CD4-positive, alpha-beta T cell treated with Interleukin-4 for 4 hours (primary cell): ENCODE data around the gene PRSS3.
"Not testable (repeated sequence)": the region's sequence is repeated elsewhere in the genome, so short reads cannot be mapped to it uniquely, and the experiment has no call there.

ENCODE experiments used
- DNase-seq: peaks from one replicate; pipeline ENCODE4 v3.0.0-alpha.2; 2020

PRSS3 gene

GRCh38 chr9:33787839-33788238 is 7.5 kb upstream of the PRSS3 start:
- no peak for DNase-seq

GRCh38 chr9:33789429-33789828 is 5.9 kb upstream of the PRSS3 start:
- DNase-seq, result not testable (repeated sequence)

GRCh38 chr9:33791117-33791516 is 4.2 kb upstream of the PRSS3 start:
- no peak for DNase-seq

DNA sequence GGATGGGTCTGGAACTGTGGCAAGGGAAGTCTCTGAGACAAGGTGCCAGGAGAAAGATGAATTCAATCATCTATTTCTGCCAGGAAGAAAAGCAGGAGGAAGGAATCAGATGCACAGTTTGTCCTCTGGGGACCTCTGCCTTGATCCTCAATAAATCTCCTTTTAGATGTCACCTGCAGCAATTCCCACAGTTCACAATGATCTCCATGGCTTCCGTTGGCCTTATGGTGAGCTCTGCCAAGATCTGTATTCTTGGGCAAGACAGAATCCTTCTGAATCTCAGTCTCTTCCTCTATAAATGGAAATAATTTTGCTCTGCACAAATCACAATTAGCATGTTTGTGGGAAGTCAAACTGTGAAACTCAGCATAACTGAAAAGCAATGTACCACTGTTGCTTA is 1.9 kb upstream of the PRSS3 start:
- DNase-seq, result not testable (repeated sequence)

GRCh38 chr9:33794560-33794959 is 801 bp upstream of the PRSS3 start:
- DNase-seq, result no peak

DNA sequence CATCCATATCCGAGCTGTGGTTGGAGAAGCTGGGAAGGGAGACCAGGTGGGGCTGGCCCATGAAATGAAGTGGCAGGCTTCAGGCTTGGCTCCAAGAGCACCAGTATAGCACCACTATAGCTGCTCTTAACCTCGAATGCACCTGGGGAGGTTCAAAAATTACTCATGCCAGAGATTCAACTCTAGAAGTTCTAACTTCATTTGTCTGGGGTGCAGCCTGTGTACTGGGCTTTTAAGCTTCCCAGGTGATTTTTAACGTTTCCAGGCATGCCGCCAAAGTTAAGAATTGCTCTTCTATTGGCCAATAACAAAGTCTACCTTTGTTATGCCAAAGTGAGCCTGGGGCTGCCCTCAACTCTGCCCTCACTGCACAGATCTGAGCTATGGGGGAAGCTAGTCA is 458 bp downstream of the PRSS3 start:
- no peak for DNase-seq

- not testable (repeated sequence) for DNase-seq
Observed at GRCh38 chr9:33796679-33797078, 1.3 kb downstream of the PRSS3 start.

DNA sequence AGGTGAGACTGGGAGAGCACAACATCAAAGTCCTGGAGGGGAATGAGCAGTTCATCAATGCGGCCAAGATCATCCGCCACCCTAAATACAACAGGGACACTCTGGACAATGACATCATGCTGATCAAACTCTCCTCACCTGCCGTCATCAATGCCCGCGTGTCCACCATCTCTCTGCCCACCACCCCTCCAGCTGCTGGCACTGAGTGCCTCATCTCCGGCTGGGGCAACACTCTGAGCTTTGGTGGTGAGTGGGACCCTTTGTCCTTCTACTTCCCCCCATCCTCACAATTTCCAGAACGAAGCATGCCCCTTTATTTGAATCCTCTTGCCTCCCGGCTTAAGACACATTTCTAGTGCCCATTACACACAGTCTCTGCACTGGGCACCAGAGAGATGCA is 2.5 kb downstream of the PRSS3 start:
- DNase-seq, result no peak

- DNase-seq, result no peak
Observed at GRCh38 chr9:33798545-33798944, 3.2 kb downstream of the PRSS3 start.

DNA sequence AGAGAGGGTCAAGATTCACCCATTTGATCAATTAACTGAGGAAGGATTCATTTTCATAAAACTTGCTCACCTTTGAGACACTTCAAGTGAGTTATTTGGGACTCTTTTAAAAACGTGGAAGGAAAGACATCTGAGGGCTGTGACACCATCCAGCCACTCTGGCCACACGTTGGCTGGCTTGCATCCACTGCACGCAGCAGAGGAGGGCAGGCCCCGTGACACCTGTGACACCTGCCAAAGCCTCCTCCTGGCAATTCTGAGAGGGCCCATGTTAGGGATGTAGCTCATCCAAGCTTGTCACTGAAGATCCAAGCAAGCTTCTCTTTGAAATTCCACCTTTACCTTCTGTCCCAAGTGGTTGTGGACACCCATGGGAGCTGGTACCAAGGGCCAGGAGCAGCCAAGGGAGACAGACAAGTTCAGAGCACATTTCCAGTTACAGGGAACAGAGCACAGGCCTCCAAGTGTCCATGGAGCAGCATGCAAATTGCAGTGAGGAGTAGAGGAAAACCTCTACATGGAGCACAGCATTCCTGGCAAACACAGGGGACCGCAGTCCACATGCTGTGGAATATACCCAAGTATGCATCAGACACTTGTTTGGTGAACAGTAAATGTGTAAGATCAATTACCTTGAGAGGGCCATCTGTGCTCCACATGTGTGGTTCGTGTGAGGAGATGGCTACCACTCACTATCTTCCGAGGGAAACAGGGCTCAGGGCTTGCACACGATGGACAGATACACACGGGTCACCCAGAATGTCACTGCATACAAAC is 4.8 kb downstream of the PRSS3 start:
- DNase-seq, result no peak

- no peak for DNase-seq
Observed at GRCh38 chr9:33800886-33801285, 5.5 kb downstream of the PRSS3 start.

- DNase-seq, result not testable (repeated sequence)
Observed at GRCh38 chr9:33801943-33802500, 6.7 kb downstream of the PRSS3 start.

- not testable (repeated sequence) for DNase-seq
Observed at GRCh38 chr9:33804196-33804595, 8.8 kb downstream of the PRSS3 start.

GRCh38 chr9:33807156-33807555 is 11.8 kb downstream of the PRSS3 start:
- DNase-seq, result not testable (repeated sequence)

GRCh38 chr9:33808979-33809322 is 13.6 kb downstream of the PRSS3 start:
- DNase-seq, result not testable (repeated sequence)

GRCh38 chr9:33809506-33809905 is 14.1 kb downstream of the PRSS3 start:
- DNase-seq, result no peak

GRCh38 chr9:33813712-33814641 is 18.6 kb downstream of the PRSS3 start:
- peak; percentile 74 for DNase-seq

- DNase-seq, result no peak
Observed at GRCh38 chr9:33815781-33816180, 20.4 kb downstream of the PRSS3 start.

DNA sequence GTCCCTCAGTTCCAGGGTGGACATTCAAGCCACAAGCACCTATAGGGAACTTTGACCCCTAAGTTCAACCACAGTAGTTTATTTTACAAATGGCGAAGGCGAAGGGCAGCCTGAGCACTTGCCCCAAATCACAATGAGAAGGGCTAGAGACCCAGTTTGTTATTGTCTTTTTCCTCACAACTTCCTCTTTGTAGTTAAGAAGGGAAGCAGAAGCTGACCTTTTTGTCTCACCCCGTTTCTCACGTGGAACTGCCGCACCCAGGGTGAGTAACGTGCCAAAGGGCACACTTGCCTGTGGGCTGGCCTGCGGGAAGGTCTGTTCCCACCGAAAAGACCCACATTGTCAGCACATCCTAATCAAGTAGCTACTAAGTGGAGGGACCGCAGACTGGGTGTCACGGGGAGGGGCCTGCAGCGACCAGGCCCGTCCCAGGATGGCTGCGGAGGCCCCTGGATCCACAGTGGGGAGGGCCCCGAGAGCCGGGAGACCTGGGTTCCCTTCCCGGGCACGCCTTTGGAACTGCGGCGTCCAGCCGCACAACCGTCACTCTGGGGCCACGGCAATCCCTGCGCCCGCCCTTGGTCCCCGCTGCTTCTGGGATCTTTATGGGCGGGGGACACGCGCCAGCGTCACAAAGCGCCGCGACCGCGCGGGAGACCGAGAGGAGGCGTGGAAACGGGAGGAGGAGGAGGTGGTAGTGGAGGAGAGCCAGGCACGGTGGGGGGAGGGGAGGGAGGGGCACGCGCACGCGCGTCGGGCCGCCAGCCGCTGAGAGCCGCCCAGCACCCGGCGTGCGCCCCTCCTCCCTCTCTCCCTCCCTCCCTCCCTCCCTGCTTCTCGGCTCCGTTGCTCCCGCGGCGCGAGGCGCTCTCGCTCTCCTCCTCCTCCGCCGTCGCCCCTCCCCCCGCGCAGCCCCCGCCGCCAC is 21.2 kb downstream of the PRSS3 start, which contains the start of gene UBE2R2:
Gene UBE2R2, plus strand, starts transcription at position 834 of the 926 bp plus-strand sequence. CDS start 598 bp downstream, outside the sequence.
- DNase-seq, result peak; percentile 94

- peak; percentile 48 for DNase-seq
Observed at GRCh38 chr9:33817327-33818166, 22.2 kb downstream of the PRSS3 start.

DNA sequence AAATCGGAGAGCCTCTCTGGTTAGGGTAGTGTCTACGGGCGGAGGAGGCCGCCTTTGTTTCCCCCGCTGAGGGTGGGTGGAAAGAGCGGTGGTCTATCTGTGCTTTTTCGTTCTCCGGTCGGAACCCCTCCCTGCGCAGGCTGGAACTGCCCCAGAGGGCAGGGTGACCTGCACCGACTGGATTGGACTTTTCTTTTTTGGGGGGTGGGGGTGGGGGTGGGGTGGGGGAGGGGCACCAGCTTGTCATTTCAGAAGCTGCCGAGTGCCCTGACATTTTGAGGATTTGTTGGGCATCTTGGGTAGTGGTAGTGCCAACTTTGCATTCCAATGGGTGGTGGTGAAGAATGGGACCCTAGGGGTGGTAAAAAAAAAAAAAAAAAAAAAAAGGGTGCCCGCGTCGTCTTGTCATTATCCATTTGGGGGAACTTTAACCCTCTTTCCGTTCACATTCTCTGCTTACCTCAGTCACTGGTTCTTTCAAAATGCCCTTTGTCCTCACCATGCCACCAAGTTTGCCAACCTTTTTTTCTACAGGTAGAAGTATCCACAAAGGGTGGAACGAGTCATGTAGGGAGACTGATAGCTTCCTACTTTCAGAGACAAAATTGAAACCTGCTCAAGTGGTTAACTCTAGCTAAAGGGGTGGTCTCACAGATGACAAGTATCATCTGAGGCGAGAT is 22.9 kb downstream of the PRSS3 start:
- no peak for DNase-seq
